NCI-H146 treated with DMSO at 0.1 percent for 48 hours (cell line): ENCODE measurements around the gene PDZD8.

Source experiments
- DNase-seq: peaks from one replicate; lab custom pipeline; 2025; ENCODE audit not compliant: unreplicated experiment; lab: John Stamatoyannopoulos, UW

PDZD8 gene

DNA sequence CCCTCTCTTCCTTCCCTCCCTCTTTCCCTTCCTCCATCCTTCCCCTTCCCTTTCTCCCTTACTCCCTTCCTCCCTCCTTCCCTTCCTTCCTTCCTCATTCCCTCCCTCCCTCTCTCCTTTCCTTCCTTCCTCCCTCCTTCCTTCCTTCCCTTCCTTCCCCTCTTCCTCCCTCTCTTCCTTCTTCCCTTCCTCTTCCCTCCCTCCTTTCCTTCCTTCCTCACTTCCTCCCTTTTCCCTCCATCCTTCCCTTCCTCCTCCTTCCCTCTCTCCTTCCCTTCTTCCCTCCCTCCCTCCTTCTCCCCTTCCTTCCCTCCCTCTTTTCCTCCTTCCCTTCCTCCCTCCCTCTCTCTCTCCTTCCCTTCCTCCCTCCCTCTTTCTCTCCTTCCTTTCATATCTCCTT lies 147.0 kb downstream of the PDZD8 start:
- DNase-seq = no peak
